ENCODE measurements around the gene ATP8A2.

- no peak for TF ChIP-seq YY1 (IDR thresholded peaks at IDR 0.05; ENCODE audit: insufficient read depth, insufficient read length)
- TF ChIP-seq SUZ12 (IDR thresholded peaks at IDR 0.05; ENCODE audit: extremely low read depth, insufficient read depth, insufficient read length): no peak
These were observed 496.7 kb downstream of the ATP8A2 start for GRCh38 chr13:25868490-25868889.

Measured in NT2/D1 (cell line).